KOPT-K1 (cell line): Measurements from ENCODE around the gene RGS9.

Source experiments
- H3K27ac ChIP-seq: fragments of 200-600 bp; sonication (generic); 2 replicates; pipeline ENCODE4 v1.5.1; 2016; ENCODE audit warnings: antibody characterized with exemption, mild to moderate bottlenecking, low read depth, low read length; ENCODE audit not compliant: poor library complexity, severe bottlenecking
- H3K36me3 ChIP-seq: fragments of 200-600 bp; sonication (generic); 2 replicates; pipeline ENCODE4 v1.5.1; 2017; ENCODE audit warnings: antibody characterized with exemption, mild to moderate bottlenecking, low read length, moderate library complexity; ENCODE audit not compliant: insufficient read depth
- H3K9me3 ChIP-seq: fragments of 200-600 bp; sonication (generic); 2 replicates; pipeline ENCODE4 v1.5.1; 2017; ENCODE audit warnings: antibody characterized with exemption, low read length, mild to moderate bottlenecking; ENCODE audit not compliant: insufficient read depth, poor library complexity, severe bottlenecking

Gene RGS9

DNA sequence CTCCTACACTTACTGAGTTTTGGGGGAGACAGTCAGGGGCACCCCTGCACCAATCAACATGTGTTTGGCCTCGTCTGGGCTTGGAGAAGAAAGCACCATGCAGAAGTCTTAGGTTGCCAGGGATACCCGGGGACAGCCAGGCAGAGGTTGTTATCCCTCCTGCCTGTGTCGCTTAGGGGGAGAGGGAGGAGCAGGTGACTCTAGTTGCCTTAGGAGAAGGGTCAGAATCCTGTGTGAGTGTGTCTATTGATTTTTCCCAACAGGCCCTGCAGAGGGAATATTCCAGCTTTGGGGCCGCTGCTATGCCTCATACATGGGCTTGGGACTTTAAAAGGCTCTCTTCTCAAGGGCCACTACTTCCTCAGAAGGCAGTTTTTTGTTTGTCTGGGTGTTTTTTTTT, 89.1 kb downstream of the RGS9 start:
- Histone ChIP-seq H3K27ac (no peak overlapping the region), H3K36me3 (no peaks in the 10 kb centered on the region), H3K9me3 (no peaks in the 10 kb centered on the region)

DNA sequence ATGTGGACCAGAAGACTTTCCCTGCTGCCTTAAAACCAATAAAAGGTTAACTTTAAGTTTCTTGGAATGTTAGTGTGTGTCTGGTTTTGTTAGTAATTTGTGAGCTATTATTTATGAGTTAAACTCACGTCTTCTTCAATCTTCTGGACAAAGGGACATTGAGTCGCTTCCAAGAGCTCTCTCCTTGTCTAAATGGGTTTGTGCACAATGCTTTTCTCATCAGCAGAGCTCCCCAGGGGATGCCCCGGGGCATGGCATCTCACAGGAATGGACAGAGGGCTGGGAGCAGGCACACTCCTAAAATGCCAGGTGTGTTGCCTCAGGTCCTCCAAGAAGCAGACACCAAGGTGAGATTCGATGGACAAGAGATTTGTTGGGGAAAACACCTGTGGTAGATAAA, 90.5 kb downstream of the RGS9 start:
- Histone ChIP-seq H3K36me3 (no peaks in the 10 kb centered on the region), H3K27ac (no peak overlapping the region), H3K9me3 (no peaks in the 10 kb centered on the region)

DNA sequence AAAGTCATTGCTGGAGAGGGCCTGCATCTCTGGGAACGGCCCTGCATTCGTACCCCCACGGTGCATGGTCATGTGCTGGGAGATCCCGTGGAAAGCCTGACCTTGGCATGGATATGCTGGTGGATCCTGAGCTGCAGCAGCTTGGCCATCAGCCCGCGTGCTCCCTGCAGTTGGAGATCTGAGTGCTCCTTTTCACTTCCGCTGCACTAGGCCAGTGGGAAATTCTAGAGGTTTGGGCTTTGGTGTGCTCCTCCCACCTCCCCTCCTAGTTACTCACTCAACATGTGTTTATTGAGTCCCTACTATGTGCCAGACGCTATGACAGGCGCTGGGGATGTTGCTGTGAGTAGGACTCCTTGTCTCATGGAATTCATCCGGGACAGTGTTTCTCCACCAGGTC, 91.1 kb downstream of the RGS9 start:
- Histone ChIP-seq H3K27ac (peak overlapping the region; percentile 12), H3K36me3 (no peaks in the 10 kb centered on the region), H3K9me3 (no peaks in the 10 kb centered on the region)

DNA sequence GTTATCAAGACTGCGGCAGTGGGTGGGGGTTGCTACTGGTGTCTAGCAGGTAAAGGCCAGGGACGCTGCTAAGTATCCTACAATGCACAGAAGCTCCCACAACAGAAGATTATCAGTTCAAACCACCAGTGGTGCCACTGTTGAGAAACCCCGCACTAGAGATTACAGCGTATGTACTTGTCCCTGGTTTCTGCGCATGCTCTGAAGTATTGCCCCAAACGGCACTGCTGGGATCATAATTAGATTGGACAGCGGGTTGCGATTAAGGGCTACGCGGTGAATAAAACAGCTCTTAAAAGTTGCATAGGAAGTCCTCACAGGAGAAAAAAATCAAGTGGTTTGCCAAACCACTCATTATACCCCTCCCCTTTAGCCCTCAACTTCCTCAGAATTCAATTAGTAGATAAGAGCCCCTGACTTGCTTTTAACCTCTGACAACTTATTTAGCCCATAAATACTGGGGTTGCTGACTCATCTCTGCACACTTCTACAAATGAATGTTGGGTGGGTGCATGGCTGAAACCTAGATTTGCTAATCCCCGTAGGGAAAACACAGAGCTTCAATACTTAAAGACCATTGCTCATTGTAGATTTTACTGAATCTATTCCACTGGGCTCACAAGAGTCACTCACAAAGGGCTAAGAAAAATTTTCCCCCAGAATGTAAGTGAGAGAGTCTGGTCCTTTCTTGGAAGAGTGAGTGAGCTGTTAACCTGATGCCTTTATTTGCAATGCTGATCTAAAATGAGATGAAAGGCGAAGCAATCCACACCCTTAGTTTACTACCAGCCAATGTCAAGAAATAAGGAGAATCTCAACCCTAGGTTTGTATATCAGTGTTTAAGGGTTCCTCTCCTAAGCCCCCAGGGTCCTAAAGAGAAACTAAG, 91.8 kb downstream of the RGS9 start:
- Histone ChIP-seq H3K36me3 (no peaks in the 10 kb centered on the region), H3K9me3 (no peaks in the 10 kb centered on the region), H3K27ac (peak overlapping the region; percentile 12)

DNA sequence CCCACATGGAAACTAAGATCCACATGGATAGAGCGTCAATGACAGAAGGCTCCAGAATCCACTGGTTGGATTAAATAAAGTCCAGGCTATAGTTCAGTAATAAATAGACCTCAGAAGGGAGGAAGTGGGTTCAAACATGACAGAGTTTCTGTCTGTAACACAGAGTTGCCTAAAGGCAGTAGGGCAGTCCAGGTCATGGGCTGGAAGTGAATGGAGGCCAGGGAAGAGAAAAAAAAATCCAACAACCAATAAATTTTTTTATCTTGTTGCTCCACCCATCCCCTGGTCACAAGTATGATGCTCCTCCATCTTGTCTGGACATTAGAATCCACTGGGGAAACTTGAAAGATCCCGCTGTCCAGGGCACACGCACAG, 92.4 kb downstream of the RGS9 start:
- H3K9me3 ChIP-seq, result no peaks in the 10 kb centered on the region
- H3K27ac ChIP-seq, result peak overlapping the region; percentile 12
- H3K36me3 ChIP-seq, result no peaks in the 10 kb centered on the region

DNA sequence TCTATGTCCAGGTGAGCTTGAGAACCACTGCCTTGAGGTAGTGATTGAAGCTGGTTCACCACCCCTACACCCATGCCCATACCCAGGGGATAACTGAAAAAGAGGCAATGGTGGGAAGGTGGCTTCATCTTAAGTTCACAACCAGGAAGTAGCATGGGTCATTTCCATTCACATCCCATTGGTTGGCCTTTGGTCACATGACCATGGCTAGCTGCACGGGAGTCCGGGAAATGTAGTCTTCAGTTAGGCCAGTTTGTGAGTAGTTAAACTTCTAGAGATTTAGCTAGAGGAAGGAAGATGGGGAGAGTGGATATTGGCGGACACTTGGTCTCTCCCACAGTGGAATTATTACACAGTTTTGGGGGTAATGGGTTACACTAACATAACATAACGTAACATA, 92.9 kb downstream of the RGS9 start:
- Histone ChIP-seq H3K27ac (no peak overlapping the region), H3K9me3 (no peaks in the 10 kb centered on the region), H3K36me3 (no peaks in the 10 kb centered on the region)

DNA sequence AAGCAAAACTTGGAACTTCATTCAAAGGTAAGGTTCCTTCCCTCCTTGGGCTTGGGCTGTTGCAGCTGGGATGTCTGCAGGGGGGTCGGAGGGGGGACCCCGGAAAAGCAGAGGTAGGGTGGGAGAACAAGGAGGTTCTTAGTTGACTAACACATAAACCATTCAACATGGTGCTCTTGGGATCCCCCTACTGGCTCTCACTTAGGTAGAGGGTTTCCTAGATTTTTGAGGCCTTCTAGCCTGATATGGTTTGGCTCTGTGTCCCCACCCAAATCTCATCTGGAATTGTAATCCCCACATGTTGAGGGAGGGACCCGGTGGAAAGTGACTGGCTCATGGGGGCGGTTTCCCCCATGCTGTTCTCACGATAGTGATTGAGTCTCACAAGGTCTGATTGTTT, 93.9 kb downstream of the RGS9 start:
- no peaks in the 10 kb centered on the region for H3K36me3 ChIP-seq
- H3K9me3 ChIP-seq, result no peaks in the 10 kb centered on the region
- no peak overlapping the region for H3K27ac ChIP-seq

DNA sequence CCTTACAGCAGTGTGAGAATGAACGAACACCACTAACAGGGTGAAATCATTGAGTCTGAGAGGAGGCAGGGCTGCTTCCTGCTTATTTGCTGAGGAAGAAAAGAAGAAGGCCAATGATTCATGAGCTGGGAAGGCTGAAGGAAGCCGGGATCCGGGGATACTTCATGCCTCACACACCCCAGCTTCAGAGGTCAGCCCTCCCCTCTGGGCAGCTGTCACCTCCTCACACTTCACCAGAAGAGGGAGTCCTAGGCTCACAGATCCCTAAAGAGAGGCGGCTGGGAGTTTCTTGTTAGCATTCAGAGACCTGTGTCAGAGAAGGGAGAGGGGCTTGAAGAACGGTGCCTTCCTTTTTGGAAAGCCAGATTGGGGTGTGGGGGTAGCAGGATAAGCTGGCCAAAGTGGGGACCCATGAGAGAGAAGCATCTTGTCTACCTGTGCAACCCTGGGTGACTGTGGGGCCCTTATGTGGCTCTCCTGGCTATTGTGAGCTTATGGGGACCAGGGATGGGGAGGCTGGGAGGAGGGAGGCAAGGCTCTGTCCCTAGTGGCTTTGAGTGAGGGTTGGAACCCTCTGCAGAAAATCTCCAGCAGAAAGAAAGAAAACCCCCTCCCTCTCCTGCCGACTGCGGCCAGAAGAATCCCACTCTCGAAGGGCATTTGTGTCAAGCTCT, 94.6 kb downstream of the RGS9 start:
- H3K36me3 ChIP-seq, result no peaks in the 10 kb centered on the region
- H3K27ac ChIP-seq, result no peak overlapping the region
- H3K9me3 ChIP-seq, result no peaks in the 10 kb centered on the region

DNA sequence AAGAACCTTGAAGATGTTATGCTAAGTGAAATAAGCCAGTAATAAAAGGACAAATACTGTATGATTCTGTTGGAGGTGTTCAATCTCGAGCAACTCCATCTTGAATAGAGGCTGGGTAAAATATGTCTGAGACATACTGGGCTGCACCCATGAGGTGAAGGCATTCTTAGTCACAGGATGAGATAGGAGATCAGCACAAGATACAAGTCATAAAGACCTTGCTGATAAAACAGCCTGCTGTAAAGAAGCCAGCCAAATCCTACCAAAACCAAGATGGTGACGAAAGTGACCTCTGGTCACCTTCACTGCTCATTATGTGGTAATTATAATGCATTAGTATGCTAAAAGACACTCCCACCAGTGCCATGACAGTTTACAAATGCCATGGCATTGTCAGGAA, 98.1 kb downstream of the RGS9 start:
- no peaks in the 10 kb centered on the region for H3K36me3 ChIP-seq
- H3K9me3 ChIP-seq, result no peaks in the 10 kb centered on the region
- H3K27ac ChIP-seq, result no peak overlapping the region

DNA sequence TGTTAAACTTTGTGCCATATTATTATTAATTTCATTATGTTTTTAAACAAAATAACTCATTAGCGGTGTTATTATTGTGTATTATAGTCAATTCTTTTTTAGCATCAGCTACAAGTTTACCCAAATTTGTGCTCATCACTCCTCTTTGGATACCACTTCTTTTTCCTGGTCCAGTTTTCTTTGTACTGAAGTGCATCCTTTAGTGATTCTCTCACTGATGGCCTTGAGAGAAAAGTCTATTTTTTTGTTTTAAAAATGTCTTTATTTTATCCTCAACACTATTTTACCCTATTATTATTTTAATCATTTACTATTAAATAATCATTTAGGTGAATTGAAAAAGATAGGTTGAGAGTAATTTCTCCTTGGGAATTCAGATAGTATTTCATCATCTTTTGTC, 99.2 kb downstream of the RGS9 start:
- no peak overlapping the region for H3K27ac ChIP-seq
- H3K36me3 ChIP-seq, result no peaks in the 10 kb centered on the region
- H3K9me3 ChIP-seq, result no peaks in the 10 kb centered on the region

DNA sequence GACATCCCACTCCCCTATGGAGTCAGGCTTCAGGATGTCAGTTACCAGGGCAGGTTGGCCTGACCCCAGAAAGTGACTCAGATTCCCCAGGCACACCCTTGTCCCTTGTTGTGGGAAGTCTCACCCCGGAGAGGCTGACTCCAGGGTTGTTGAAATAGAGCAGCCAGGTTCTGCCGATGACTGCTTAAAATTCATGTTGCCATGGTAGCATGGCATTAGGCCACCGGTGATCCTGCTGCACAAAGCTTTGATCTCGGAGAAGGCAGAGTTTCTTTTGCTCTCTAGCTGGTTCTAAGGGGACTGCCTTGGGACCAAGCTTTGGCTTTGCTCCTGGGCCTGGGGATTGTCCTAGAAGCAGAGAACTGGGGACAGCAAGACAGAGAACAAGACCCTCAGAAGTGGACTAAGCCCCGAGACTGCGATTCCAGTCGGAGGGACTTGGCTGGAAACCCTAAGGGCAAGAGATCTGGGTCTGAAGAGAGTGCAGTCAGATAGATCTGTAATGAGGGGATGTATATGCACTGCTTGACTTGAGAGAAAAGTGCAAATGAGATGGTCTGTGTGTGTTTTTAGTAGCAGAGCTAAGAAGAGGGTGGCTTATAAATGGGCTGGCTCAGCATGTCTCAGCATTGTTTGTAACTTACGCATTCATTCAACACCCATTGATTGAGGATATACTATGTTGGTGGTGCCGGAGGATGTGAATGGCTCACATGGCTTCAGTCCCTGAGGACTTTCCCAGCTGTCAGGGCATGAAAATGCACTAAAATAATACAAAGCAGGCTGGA, 106.9 kb downstream of the RGS9 start:
- no peaks in the 10 kb centered on the region for H3K9me3 ChIP-seq
- no peak overlapping the region for H3K27ac ChIP-seq
- no peaks in the 10 kb centered on the region for H3K36me3 ChIP-seq

DNA sequence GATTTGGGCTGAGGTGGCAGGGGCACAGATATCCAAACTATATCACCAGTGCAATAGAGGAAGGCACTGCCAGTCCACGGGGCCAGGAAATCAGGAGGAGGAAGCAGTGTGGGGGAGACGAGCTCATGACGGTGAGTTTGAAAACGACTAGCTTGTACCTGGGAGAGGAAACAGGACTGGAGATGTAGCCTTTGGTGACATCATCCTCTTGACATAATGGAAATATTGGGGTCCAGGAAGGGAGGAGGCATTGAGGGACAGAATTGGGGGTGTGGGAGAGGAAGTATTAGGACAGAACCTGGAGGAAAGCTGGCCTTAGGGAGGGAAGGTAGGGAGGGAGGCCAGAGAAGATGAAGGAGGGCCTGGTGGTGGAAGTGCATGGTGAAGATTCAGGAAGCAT, 109.1 kb downstream of the RGS9 start:
- H3K27ac ChIP-seq, result no peak overlapping the region
- H3K36me3 ChIP-seq, result no peaks in the 10 kb centered on the region
- no peaks in the 10 kb centered on the region for H3K9me3 ChIP-seq

DNA sequence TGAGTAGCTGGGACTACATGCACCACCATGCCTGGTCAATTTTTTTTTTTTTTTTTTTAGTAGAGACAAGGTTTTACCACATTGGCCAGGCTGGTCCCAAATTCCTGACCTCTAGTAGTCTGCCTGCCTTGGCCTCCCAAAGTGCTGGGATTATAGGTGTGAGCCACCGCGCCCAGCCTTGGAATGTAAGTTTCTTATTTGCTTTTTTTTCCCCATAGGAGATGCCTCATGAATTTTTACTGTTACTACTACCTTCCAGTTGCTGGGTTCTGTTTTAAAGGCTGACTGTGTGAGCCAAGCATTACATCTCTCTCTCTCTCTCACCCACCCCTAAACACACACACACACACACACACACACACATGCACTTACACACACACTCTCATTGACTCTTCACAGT, 112.6 kb downstream of the RGS9 start:
- peaks cover 7% of the 10 kb centered on the region for H3K9me3 ChIP-seq
- H3K36me3 ChIP-seq, result no peaks in the 10 kb centered on the region
- no peak overlapping the region for H3K27ac ChIP-seq

DNA sequence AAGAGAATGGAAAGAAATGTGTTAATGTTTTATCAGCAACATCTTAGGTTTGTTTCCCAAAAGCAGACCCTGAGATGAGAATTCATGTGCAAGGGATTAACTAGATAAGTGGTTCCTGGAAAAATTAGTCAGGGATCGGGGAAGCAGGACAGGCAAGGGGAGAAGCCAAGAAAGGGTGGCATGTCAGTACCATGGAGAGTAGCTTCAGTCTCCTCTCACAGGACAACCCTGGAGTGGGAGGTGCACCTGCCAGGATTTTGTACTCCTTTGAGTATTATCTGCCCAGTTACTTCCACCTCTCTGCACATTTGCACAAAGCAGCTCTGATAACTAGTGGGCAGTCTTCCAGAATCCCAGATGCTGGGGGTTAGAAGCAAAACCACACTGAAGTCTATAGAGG, 117.0 kb downstream of the RGS9 start:
- H3K9me3 ChIP-seq, result peaks cover 16% of the 10 kb centered on the region
- no peak overlapping the region for H3K27ac ChIP-seq
- H3K36me3 ChIP-seq, result no peaks in the 10 kb centered on the region

DNA sequence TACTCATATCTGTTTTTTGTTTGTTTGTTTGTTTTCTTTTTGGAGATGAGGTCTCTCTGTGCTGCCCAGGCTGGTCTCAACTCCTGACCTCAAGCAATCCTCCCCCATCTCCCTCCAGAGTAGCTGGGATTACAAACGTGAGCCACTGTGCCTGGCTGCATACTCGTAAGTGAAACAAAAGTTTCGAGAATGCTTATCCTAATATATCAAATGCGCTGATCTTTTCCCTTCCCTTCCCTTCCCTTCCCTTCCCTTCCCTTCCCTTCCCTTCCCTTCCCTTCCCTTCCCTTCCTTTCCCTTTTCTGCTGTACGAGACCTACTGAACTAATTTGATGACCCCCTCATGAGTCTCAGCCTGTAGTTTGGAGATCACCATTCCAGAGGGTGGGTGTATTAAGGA, 122.1 kb downstream of the RGS9 start:
- Histone ChIP-seq H3K36me3 (no peaks in the 10 kb centered on the region), H3K27ac (no peak overlapping the region), H3K9me3 (peaks cover 12% of the 10 kb centered on the region)
